GM12878 (cell line): ENCODE results near the gene BRCA2. TPM values are rescaled to one million over a fixed set of nuclear protein-coding genes. Genes with fewer than 3 reads are reported as not detected.

Source experiments
- ATAC-seq: fragments of 200-7000 bp; cut with Tn5 transposase; 3 replicates; pipeline ENCODE4 v1.9.1; 2020; ENCODE audit warnings: mild to moderate bottlenecking, moderate library complexity
- BruUV-seq: library from RNA; stranded (reverse); fragments of 400-500 nt; replicated peaks from 2 replicates; lab custom pipeline; 2021; lab: Mats Ljungman, UMichigan
- CTCF ChIA-PET: fragments of 300-600 bp; sonication (Branson Sonifier 250); formaldehyde crosslinking; extraction: SDS; loops from one replicate; lab custom pipeline; 2021; ENCODE audit warnings: inconsistent platforms; lab: Yijun Ruan, JAX
- POLR2A ChIA-PET: fragments of 350-600 bp; formaldehyde crosslinking; extraction: SDS; loops from one replicate; lab custom pipeline; 2021; ENCODE audit warnings: inconsistent platforms; lab: Charles Lee
- RAD21 ChIA-PET: fragments of 300-600 bp; sonication (Branson Sonifier 250); formaldehyde crosslinking; loops from one replicate; lab custom pipeline; 2023; ENCODE audit warnings: antibody characterized with exemption; ENCODE audit not compliant: unreplicated experiment; lab: Charles Lee
- SMC1A ChIA-PET: fragments of 300-600 bp; sonication (Branson Sonifier 250); formaldehyde crosslinking; loops from one replicate; lab custom pipeline; 2023; ENCODE audit not compliant: unreplicated experiment, uncharacterized antibody; lab: Charles Lee
- DNase-seq: peaks from one replicate; pipeline ENCODE4 v3.0.0-alpha.2; 2011; ENCODE audit warnings: low read depth, low spot score
- FAIRE-seq: peaks from 3 replicates; lab custom pipeline; 2011; peaks lifted over from hg19 to GRCh38; lab: Jason Lieb, UNC
- H2AFZ ChIP-seq: 2 replicates; pipeline ENCODE4 v1.6.0; 2011; ENCODE audit warnings: low read depth, low read length, control low read depth; ENCODE audit not compliant: control insufficient read depth
- H3K27ac ChIP-seq: 2 replicates; pipeline ENCODE4 v1.5.1; 2011; ENCODE audit warnings: control low read depth; ENCODE audit not compliant: control insufficient read depth, insufficient read depth
- H3K27me3 ChIP-seq, 2 experiments: replicated peaks in 1 of 2; 2 replicates each; pipeline versions ENCODE4 v1.6.0 to v1.6.1; 2011; ENCODE audit warnings: low read length in 1 of 2; ENCODE audit not compliant: control insufficient read depth in 2 of 2, insufficient read depth in 2 of 2
- H3K36me3 ChIP-seq, 2 experiments: 2 replicates each; pipeline ENCODE4 v1.5.1; 2011; ENCODE audit warnings: low read length in 1 of 2; ENCODE audit not compliant: control insufficient read depth in 2 of 2, insufficient read depth in 2 of 2
- H3K4me1 ChIP-seq: 2 replicates; pipeline ENCODE4 v1.6.1; 2011; ENCODE audit warnings: mild to moderate bottlenecking, low read length, moderate library complexity, mixed read lengths; ENCODE audit not compliant: control insufficient read depth, insufficient read depth
- H3K4me2 ChIP-seq: 2 replicates; pipeline ENCODE4 v1.6.0; 2011; ENCODE audit warnings: control low read depth; ENCODE audit not compliant: control insufficient read depth, insufficient read depth
- H3K4me3 ChIP-seq: fragments of 200-600 bp; sonication (generic); 2 replicates; pipeline ENCODE4 v1.5.1; 2016
- H3K79me2 ChIP-seq: 2 replicates; pipeline ENCODE4 v1.6.0; 2011; ENCODE audit warnings: low read length; ENCODE audit not compliant: control insufficient read depth, insufficient read depth
- H3K9ac ChIP-seq: 2 replicates; pipeline ENCODE4 v1.8.0; 2011; ENCODE audit warnings: low read length, control low read depth, mixed read lengths; ENCODE audit not compliant: control insufficient read depth, insufficient read depth
- H3K9me3 ChIP-seq: replicated peaks from 3 replicates; pipeline ENCODE4 v1.5.1; 2011; ENCODE audit warnings: mild to moderate bottlenecking, low read length; ENCODE audit not compliant: control insufficient read depth, insufficient read depth
- H4K20me1 ChIP-seq: 2 replicates; pipeline ENCODE4 v1.6.0; 2011; ENCODE audit not compliant: control insufficient read depth, insufficient read depth
- EGR1 ChIP-seq, 2 experiments: IDR thresholded peaks; 1 replicate in 1 of 2; 2 replicates in 1 of 2; pipeline ENCODE4 v1.6.1; 2011 to 2012; ENCODE audit warnings: low read depth in 2 of 2, low read length in 2 of 2, borderline replicate concordance in 1 of 2, mild to moderate bottlenecking in 1 of 2, moderate library complexity in 1 of 2
- HSF1 ChIP-seq: fragments of 150-350 bp; IDR thresholded peaks from 2 replicates; pipeline ENCODE4 v1.6.1; 2014; ENCODE audit warnings: mild to moderate bottlenecking, low read depth, low read length
- NKRF ChIP-seq: fragments of 450-650 bp; conservative IDR thresholded peaks from 2 replicates; pipeline ENCODE4 v1.6.1; 2017; ENCODE audit warnings: mild to moderate bottlenecking, moderate library complexity
- SIN3A ChIP-seq: IDR thresholded peaks from 2 replicates; pipeline ENCODE4 v1.6.1; 2012; ENCODE audit warnings: low read depth, low read length, improper control_type of control experiment
- SKIL ChIP-seq: fragments of 450-650 bp; IDR thresholded peaks from 2 replicates; pipeline ENCODE4 v1.6.1; 2017; ENCODE audit warnings: mild to moderate bottlenecking, low read depth, inconsistent platforms; ENCODE audit not compliant: poor library complexity, severe bottlenecking
- SMAD5 ChIP-seq: IDR thresholded peaks from 2 replicates; pipeline ENCODE4 v1.6.1; 2016; ENCODE audit warnings: antibody characterized with exemption, low read depth
- TCF12 ChIP-seq: IDR thresholded peaks from 2 replicates; pipeline ENCODE4 v1.6.1; 2011; ENCODE audit warnings: low read depth, mild to moderate bottlenecking, low read length
- TCF3 ChIP-seq: IDR thresholded peaks from 2 replicates; pipeline ENCODE4 v1.6.1; 2012; ENCODE audit warnings: low read depth, mild to moderate bottlenecking, low read length, borderline replicate concordance; ENCODE audit not compliant: insufficient read depth
- ZNF687 ChIP-seq: fragments of 450-650 bp; IDR thresholded peaks from 2 replicates; pipeline ENCODE4 v1.6.1; 2017; ENCODE audit warnings: mild to moderate bottlenecking, moderate library complexity
- WGBS: methylation state at CpG from one replicate; pipeline ENCODE4 v1.1.6; 2016; ENCODE audit warnings: low lambda C conversion rate; ENCODE audit not compliant: insufficient replicate concordance, insufficient coverage; ENCODE audit errors: missing lambda C conversion rate; 5-methylcytosine and 5-hydroxymethylcytosine counted together
- in situ Hi-C: fragments of 300-500 bp; cut with MboI; formaldehyde crosslinking; loops from 9 replicates; pipeline ENCODE4 v1.14.3; 2018; ENCODE audit warnings: mixed read lengths
- intact Hi-C: fragments of 100-400 bp; cut with micrococcal nuclease; formaldehyde crosslinking; loops from one replicate; pipeline ENCODE4 v1.14.2; 2022; ENCODE audit not compliant: unreplicated experiment
- polyA plus RNA-seq, 11 experiments: library from polyadenylated mRNA; depleted of rRNA in 4 of 11; unstranded in 6 of 11; stranded (reverse) in 5 of 11; fragments of >200 nt; fragmentation: Nextera tagmentation in 4 of 11; fragmentation: Illumina TruSeq in 1 of 11; extraction: Ambion mirVana in 4 of 11; extraction: Trizol in 1 of 11; gene quantifications; 1 replicate in 1 of 11; 2 replicates in 10 of 11; pipeline versions ENCODE4 v1.2.1 to v1.2.3, GENCODE V29; 2011 to 2016; ENCODE audit warnings: inconsistent platforms in 2 of 11, missing spikeins in 2 of 11, low read depth in 1 of 11
- total RNA-seq, 4 experiments: library from RNA; depleted of rRNA in 3 of 4; stranded (reverse); fragments of >200 nt in 3 of 4; fragmentation: Illumina TruSeq in 1 of 4; extraction: Trizol in 1 of 4; gene quantifications; 2 replicates each; pipeline versions ENCODE4 v1.2.1 to v1.2.3, GENCODE V29; 2013 to 2021

The BRCA2 gene
- total and polyA plus RNA-seq, 10 of the 15 experiments (the other 5 are each of a cell fraction or from before 2014, with no cell fraction given): 7.6 to 42.2 (median 23.9) TPM

DNA sequence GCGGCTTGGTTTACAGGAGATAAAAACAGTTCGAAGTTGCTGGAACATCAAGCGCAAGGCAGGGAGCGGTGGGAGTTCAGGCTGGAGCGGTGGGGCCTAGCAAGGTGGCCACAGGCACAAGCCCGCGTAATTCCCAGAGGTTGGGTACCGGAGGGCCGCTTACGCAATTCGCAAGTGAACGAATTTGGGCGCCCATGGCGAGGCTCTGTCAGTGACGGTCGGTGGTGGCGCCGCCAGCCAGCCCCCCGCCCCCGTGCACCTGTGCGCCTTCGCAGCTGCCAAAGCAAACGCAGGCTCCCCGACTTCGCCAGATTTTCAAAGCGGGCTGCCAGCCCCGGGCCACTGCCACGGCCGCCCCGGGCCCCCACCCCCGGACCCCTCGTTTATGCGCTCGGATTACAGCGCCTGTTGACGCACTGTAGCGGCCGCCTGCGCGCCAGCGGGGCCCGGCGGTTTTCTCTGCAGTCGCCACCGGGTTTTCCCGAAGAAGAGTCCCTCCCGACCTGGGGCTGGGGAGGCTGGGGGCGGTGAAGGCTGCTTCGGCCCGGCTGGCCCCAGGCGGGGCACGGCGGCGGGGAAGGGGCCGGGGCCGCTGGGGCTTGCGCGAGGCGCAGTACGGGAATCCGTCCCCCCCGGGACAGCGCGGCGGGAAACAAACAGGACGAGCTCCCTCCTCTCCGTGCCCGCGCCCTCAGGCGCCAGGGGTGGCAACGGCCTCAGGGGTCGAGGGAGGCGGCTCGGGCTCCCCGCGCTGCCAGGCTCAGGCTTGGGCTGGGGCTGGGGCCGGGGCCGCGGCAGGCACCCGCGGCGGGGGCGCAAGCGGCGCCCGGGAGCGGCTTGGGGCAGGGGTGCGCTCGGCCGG, 111.9 kb downstream of the BRCA2 start:
- Histone ChIP-seq H3K9me3 (peaks cover 4% of the 10 kb centered on the region; the same call in 2 of the 3 replicates), H3K4me1 (peaks cover 17% of the 10 kb centered on the region), H3K4me3 (peak overlapping the region; percentile 94), H3K4me2 (peak overlapping the region; percentile 95), H3K79me2 (peaks cover 58% of the 10 kb centered on the region), H3K27ac (peak overlapping the region; percentile 98), H3K9ac (peak overlapping the region; percentile 93), H3K36me3 (peaks cover 0 to 11% of the 10 kb centered on the region in 2 experiments; a peak in 1 of 4 replicates), H4K20me1 (no peaks in the 10 kb centered on the region), H3K27me3 (no peaks in the 10 kb centered on the region), H2AFZ (peak overlapping the region; percentile 79)
- BruUV-seq: no TSS peak
- DNase-seq: no peak
- peak; percentile 42 for ATAC-seq
- ChIA-PET POLR2A (interaction anchor here (0.6 to 2.5 kb wide), 3 partner anchors 21 to 1253 kb away, joined by 3 to 16 read pairs (median 4); partner anchors contain the start of genes BRCA2 and ZAR1L), SMC1A (interaction anchor here (0.7 to 4.0 kb wide), 9 partner anchors 13 to 166 kb away, joined by 3 to 25 read pairs (median 6); partner anchors contain the start of genes BRCA2 and ZAR1L), CTCF (interaction anchor here (0.6 to 5.5 kb wide), 6 partner anchors 15 to 859 kb away, joined by 3 to 22 read pairs (median 6); partner anchors contain the start of genes BRCA2, N4BP2L2 and ZAR1L), RAD21 (interaction anchor here (0.9 to 2.1 kb wide), 4 partner anchors 17 to 517 kb away, joined by 3 to 8 read pairs (median 4); partner anchors contain the start of genes BRCA2 and ZAR1L)
- in situ Hi-C loops: loop anchor here (25.0 kb wide), 1 partner anchor 1110 kb away; no protein-coding TSS in a partner anchor
- no peak for FAIRE-seq
- intact Hi-C loops: loop anchor here (5.0 to 10.0 kb wide), 2 partner anchors 110 to 778 kb away; partner anchors contain the start of genes BRCA2 and ZAR1L
- 5% methylated on average over 72 of the region's 90 CpGs for WGBS
- TF ChIP-seq SMAD5: 0 out of 2 replicates have a peak, but pooled peaks have one; percentile 48
- peak; percentile 81 for TF ChIP-seq TCF12
- TF ChIP-seq ZNF687: 0 out of 2 replicates have a peak, but pooled peaks have one; percentile 22
- TF ChIP-seq SIN3A: peak; percentile 27; the same call in 1 of the 2 replicates
- TF ChIP-seq HSF1: no peak
- TF ChIP-seq NKRF: no peak; the same call in 1 of the 2 replicates
- peak; percentile 70; the same call in 1 of the 2 replicates for TF ChIP-seq TCF3
- no peak for TF ChIP-seq SKIL
- TF ChIP-seq EGR1 (IDR thresholded peaks at IDR 0.05; ENCODE audit: borderline replicate concordance in 1 of 2, low read depth in 2 of 2, low read length in 2 of 2): peak in 1 of 2 experiments; percentile 73; a peak in 1 of 3 replicates
